ENCODE results near the gene TPRG1L. TPM values are rescaled to one million over a fixed set of nuclear protein-coding genes. Genes with fewer than 3 reads are reported as not detected.

Gene TPRG1L
- total and polyA plus RNA-seq, 2 of the 4 experiments (the other 2 are of a cell fraction) = 25.3 to 39.5 TPM

- no peak for TF ChIP-seq MAFK (IDR thresholded peaks at IDR 0.05; ENCODE audit: low read depth, low read length)
- TF ChIP-seq MXI1 (IDR thresholded peaks at IDR 0.05; ENCODE audit: borderline replicate concordance, low read depth, low read length) = no peak
- TF ChIP-seq RCOR1 (IDR thresholded peaks at IDR 0.05; ENCODE audit: insufficient replicate concordance, low read length) = no peak
- TF ChIP-seq NFE2L2 (IDR thresholded peaks at IDR 0.05; ENCODE audit: low read depth, low read length) = no peak
- no peak for TF ChIP-seq CTCF (conservative IDR thresholded peaks at IDR 0.05; ENCODE audit: low read depth, low read length)
- TF ChIP-seq POLR2A (IDR thresholded peaks at IDR 0.05; ENCODE audit: low read depth, low read length) = no peak
- no peak for TF ChIP-seq MAZ (IDR thresholded peaks at IDR 0.05; ENCODE audit: borderline replicate concordance, low read depth, low read length)
- TF ChIP-seq FOS (IDR thresholded peaks at IDR 0.05; ENCODE audit: low read depth, low read length) = no peak
- TF ChIP-seq ELK1 (IDR thresholded peaks at IDR 0.05; ENCODE audit: borderline replicate concordance, low read depth, low read length) = no peak
- TF ChIP-seq CEBPB (IDR thresholded peaks at IDR 0.05; ENCODE audit: low read depth, low read length) = no peak
- no peak for TF ChIP-seq CHD1 (IDR thresholded peaks at IDR 0.05; ENCODE audit: low read depth, low read length)
- H2BK15ac ChIP-seq (ENCODE audit: low read depth, low read length) = no peak overlapping the region
- H3K9ac ChIP-seq (ENCODE audit: low read depth, low read length) = no peak overlapping the region
- no peak overlapping the region for H4K91ac ChIP-seq (ENCODE audit: insufficient read depth, low read depth, low read length)
- no peak overlapping the region for H2AK5ac ChIP-seq (ENCODE audit: low read depth, low read length)
- H3K36me3 ChIP-seq (ENCODE audit: control insufficient read depth, insufficient read depth, low read length) = peaks cover 61% of the 10 kb centered on the region
- dilution Hi-C loops (cut with HindIII; ENCODE audit: low sequenced_read_pairs, unreplicated experiment) (no loop called here), intact Hi-C loops (cut with micrococcal nuclease) (no loop called here), in situ Hi-C loops (cut with MboI; ENCODE audit: low sequenced_read_pairs) (no loop called here)
- H4K8ac ChIP-seq (ENCODE audit: low read depth in 2 of 2, low read length in 2 of 2) = no peak overlapping the region
- H4K20me1 ChIP-seq (ENCODE audit: insufficient read depth, low read length) = no peaks in the 10 kb centered on the region
- H3K4me3 ChIP-seq (ENCODE audit: insufficient read depth, low read depth, low read length) = no peak overlapping the region
- no peak overlapping the region for H3K56ac ChIP-seq (ENCODE audit: extremely low read depth, insufficient read depth, low read length)
- no peaks in the 10 kb centered on the region for H3K4me1 ChIP-seq (ENCODE audit: control insufficient read depth, insufficient read depth, low read length)
- H2AK9ac ChIP-seq (replicated peaks; ENCODE audit: low read depth, low read length, poor library complexity) = no peak overlapping the region
- H3K27me3 ChIP-seq (ENCODE audit: control insufficient read depth, insufficient read depth, low read length) = no peaks in the 10 kb centered on the region
- no peak overlapping the region for H2AFZ ChIP-seq (replicated peaks; ENCODE audit: low read length, poor library complexity)
- no peaks in the 10 kb centered on the region for H3K9me1 ChIP-seq (ENCODE audit: insufficient read depth, low read length)
- no peak overlapping the region for H3K27ac ChIP-seq (ENCODE audit: insufficient read depth, low read length)
- POLR2A ChIA-PET (ENCODE audit: unreplicated experiment) = no interaction called here
- CTCF ChIA-PET = no interaction called here
- H3K4ac ChIP-seq (ENCODE audit: low read depth, low read length) = no peak overlapping the region
- no peak overlapping the region for H3K14ac ChIP-seq (replicated peaks; ENCODE audit: low read depth, low read length)
- no peak overlapping the region for H2BK5ac ChIP-seq (ENCODE audit: low read depth, low read length, poor library complexity, severe bottlenecking)
- no peak overlapping the region for H3K23ac ChIP-seq (ENCODE audit: low read depth, low read length)
- no peak overlapping the region for H2BK120ac ChIP-seq (ENCODE audit: low read depth, low read length)
- no TSS peak for BruUV-seq (replicated peaks)
- H3K9me3 ChIP-seq (ENCODE audit: control insufficient read depth, insufficient read depth, low read length) = no peaks in the 10 kb centered on the region
- no peak for DNase-seq
- H3K18ac ChIP-seq (ENCODE audit: low read depth, low read length) = no peak overlapping the region
- no peak overlapping the region for H2BK20ac ChIP-seq (ENCODE audit: low read depth, low read length)
- 97% methylated on average over 7 of the region's 11 CpGs; no CpG with 5 or more reads in 1 of the 2 experiments for WGBS, 2 experiments (ENCODE audit: extremely low coverage in 2 of 2, insufficient read length in 1 of 2)
- H3K79me1 ChIP-seq (ENCODE audit: low read depth in 1 of 2, low read length in 2 of 2) = peaks cover 0 to 5% of the 10 kb centered on the region in 2 experiments; a peak in 1 of 4 replicates
- ATAC-seq (ENCODE audit: low read depth) = no peak
- no peak overlapping the region for H4K5ac ChIP-seq (ENCODE audit: low read depth, low read length)
- H3K4me2 ChIP-seq (ENCODE audit: low read depth, low read length) = no peak overlapping the region
Measured at GRCh38 chr1:3636531-3636930, 11.7 kb downstream of the TPRG1L start.

All from IMR-90 (cell line).